HG03571 (cell line): ENCODE results near the gene ANGPTL2.
"Not testable (repeated sequence)": the region's sequence is repeated elsewhere in the genome, so short reads cannot be mapped to it uniquely, and the experiment has no call there.

Source experiments
- ATAC-seq: cut with Tn5 transposase; IDR thresholded peaks from one replicate; pipeline ENCODE4 v1.9.1; 2021; ENCODE audit not compliant: unreplicated experiment

Gene ANGPTL2

DNA sequence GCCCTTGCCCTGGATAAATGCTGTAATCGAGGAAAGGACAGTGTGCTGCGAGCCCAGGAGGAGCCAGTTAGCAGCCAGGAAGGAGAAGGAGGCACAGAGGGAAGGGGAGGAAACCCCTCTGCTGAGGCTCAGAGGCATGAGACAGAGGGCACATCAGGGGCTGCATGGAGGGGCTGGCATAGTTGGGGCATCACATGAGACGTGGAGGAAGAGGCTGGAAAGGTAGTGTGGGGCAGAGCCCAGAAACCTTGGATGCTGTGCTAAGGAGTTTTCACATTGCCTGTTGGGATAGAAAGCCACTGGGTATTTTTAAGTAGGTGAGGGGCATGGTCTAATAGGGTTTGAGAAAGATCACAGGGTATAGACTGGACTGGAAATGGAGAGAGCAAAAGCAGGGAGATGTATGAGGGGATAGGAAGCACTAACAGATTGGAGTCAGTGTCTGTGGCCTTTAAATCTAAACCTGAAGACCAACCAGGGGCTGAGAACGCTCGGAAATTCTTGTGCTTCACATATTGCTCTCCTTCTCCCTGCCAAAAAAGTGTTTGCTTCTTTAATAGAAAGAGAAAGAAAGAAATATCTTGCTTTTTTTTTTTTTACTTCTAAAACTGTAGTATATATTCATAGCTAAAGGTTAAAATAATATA lies 33.0 kb upstream of the ANGPTL2 start:
- no peak for ATAC-seq

DNA sequence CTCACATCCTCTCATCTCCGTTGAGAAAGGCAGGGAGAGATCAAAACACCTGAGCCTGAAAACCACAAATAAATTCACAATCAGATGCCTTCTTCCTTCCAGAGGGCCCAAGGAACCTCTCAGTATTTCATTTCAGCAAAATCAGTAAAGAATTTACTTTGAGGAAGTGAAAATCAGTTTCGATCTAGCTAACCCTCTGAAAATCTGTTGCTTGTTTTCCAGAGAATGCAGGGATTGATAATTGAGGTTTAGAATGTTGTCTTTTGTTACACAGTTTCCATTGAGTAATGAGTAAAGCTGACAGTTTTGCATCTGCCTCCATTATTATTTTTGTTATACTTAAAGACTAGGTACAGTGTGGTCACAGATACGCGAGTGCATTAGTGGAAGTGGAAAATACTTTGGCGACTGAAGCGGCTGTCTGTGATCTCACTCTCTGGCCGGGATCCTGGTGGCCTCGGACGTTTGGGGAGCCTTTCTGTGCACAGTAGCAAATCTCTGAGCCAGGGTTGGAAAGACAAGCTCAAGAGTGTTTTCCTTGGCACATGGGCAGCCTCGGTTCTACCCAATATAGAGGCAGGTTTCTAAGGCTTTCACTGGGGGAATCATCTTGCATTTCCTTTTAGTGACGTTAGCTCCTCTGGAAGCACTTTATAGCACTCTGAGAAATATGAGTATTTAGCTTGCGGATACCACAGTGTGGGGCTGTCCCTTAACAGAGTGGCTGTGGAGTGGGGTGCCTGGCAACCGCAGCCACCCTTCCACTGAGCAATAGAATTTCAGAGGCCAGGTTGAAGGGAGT lies 32.2 kb upstream of the ANGPTL2 start:
- no peak for ATAC-seq

DNA sequence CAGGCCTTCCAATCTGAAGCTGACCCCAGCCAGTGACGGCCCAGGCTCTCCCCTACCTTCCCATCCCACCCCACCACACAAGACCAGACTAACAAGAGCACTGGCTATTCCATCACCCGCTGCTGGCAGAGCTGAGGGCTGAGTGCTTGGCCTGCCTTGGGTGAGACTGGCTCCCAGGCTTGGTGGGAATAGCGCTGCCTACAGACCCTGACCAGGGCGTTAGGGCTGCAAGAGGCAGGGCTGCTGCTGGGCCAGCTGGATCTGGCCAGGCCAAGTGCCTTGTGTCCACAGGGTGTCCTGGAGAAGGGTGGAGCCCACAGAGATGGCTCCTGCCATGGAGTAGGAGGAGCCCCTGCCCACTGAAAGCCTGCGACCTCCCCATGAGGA lies 31.6 kb upstream of the ANGPTL2 start:
- ATAC-seq, result no peak

DNA sequence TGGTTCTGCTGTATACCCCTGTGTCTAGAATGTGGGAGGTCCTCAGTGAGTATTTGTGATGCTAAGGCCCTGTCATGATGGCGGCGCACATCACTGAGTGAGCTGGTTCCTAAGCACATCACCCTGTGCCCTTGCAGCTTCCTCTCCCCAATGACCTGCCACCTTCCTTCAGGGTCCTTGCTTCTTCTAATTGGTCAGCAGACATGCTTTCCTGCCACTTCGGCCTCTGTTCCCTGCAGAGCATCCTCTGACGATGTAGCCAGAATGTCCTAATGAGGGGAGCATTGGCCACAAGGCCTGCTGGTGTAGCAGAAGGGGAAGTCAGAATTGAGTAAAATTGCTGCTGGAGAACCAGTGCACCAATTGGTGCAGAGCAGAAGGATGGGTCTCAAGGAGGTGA lies 31.1 kb upstream of the ANGPTL2 start:
- no peak for ATAC-seq

DNA sequence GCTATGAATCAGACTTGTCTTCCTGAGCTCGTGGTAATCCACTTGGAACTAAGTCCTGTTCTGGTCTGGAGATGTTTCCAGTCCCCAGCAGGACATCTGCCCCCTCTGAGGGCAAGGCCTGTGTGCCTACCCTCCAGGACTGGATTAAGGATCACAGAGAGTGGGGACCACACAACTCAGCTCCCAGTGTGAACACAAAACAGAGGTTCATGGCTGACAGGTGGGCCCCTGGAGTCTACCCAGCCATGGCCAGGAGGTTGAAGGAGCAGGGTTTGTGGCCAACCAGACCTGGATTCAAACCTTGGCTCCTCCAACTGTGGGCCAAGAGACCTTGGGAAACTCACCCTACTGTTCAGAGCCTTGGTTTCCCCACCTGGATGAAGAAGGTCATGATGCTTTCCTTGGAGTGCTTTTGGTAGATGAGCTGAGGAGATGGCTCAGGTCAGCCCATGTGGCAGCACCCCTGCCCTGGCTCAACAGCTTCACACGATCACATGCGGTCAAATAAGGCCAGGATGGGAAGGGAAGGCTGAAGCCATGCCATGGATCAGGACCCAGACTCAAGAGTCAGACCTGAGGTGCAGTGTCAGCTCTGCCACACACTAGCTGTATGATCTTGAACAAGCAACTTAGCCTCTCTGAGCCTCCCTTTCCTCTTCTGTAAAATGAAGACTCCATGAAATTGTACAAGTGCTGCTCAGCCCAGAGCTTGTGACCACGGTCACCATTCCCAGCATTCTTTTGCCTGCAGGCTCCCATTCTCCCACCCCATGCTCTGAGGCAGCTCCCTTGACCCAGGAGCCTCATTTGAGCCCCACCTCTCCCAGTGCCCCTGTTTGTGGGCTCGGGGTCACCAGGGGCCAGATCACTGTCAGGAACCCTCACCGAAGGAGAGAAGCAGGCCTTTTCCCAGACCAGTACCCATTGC lies 27.3 kb upstream of the ANGPTL2 start:
- no peak for ATAC-seq

DNA sequence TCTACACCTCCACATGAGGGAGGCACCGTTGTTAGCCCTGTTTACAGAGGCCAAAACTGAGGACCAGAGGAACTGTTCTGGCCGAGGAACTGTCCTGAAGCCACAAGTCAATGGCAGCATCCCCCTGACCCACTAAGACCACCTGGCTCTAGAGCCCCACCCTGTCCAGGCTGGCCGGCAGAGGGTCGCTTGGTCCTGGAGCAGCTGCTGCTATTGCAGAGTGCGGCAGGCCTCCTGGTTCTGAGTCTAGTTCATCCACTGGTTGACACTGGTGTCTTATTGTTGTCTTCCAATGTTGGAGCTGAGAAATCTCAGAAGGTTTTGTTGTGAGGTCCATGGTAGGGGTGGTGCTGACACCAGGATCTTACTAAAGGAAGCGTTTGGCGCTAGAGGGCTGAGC lies 26.6 kb upstream of the ANGPTL2 start:
- ATAC-seq, result no peak

DNA sequence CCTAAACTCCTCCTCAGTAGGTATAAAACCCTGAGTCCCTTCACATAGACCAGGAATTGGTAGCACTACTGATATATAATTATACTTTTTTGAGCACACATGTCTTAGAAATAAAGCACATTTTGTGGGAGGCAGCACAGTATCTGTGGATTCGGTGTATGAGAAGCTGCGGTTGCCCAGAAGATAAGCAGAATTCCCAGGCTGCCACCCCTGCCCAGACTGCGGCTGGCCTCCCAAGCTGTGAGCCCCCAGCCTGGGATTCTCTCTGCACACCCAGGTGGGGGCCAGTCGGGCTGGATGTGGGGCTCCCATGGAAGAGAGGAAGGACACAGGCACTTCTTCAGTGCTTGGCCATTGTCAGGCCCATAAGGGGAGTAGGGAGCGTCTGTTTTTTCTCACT lies 25.6 kb upstream of the ANGPTL2 start:
- ATAC-seq, result no peak

DNA sequence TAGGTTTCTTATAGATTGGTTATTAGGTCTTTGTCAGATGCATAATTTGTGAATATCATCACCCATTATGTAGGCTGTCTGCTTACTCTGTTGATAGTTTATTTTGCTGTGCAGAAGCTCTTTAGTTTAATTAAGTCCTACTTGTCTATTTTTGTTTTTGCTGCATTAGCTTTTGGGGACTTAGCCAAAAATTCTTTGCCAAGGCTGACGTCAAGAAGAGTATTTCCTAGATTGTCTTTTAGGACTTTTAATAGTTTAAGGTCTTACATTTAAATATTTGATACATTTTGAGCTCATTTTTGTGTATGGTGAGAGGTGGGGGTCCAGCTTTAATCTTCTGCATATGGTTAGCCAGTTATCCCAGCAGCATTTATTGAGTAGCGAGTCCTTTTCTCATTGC lies 24.8 kb upstream of the ANGPTL2 start:
- no peak for ATAC-seq

DNA sequence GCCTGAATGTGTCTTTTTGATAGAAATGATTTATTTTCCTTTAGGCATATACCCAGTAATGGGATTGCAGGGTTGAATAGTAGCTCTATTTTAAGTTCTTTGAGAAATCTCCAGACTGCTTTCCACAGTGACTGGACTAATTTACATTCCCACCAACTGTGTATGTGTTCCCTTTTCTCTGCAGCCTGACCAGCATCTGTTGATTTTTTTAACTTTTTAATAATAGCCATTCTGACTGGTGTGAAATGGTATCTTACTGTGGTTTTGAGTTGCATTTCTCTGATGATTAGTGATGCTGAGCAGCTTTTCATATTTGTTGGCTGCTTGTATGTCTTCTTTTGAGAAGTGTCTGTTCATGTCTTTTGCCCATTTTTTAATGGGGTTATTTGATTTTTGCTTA lies 24.4 kb upstream of the ANGPTL2 start:
- not testable (repeated sequence) for ATAC-seq

DNA sequence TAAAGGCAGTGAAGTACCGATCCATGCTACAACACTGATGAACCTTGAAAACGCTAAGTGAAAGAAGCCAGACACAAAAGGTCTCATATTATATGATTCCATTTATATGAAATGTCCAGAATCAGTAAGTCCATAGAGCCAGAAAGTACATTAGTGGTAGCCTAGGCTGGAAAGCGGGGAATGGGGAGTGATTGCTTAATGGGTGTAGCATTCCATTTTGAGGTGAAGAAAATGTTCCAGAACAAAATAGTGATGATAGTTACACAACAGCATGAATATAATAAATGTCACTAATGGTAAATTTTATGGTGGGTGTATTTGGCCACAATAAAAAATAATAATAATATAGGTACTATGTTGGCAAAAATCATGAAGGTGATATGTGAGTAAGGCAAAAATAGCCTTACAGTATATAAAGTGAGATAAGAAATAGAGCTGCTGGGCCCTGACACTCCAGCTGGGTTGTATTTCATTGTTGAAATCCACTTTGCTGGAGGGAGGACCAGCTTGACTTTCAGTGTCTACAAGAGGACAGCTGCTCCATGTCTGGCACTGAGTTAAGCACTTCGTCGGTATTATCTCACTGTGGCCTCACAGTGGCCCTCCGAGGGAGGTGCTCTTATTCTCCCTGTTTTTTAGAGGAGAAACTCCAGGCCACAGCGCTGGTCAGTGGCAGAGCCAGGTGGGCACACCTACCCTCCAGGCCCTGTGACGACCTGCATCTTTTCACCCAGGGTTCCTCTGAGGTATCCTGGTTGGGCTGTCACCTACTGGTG lies 22.4 kb upstream of the ANGPTL2 start:
- ATAC-seq, result no peak

DNA sequence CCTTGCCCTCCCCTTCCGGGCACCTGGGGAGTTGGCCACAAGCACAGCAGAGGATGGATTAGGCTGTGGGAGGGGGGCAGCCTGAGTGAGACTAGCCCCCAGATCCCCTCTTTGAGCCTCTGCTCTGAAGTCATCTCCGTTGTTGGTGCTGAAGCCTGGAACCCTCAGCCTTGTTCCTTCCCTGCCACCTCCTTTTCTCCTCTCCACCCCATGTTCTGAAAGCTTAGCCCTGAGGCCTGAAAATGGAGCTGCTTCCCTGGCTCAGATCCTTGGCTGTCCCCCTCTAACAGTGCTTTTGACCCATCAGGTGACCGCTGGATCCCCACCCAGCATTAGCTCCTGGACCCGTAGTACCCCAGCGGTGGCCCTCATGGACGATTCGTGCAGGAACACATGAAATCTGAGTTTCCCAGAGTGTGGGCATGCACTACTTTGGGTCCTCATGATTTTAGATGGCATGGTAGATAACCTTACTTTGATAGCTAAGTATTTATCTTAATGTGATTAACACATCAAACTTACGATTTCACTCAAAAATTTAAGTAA lies 21.6 kb upstream of the ANGPTL2 start:
- ATAC-seq, result no peak

DNA sequence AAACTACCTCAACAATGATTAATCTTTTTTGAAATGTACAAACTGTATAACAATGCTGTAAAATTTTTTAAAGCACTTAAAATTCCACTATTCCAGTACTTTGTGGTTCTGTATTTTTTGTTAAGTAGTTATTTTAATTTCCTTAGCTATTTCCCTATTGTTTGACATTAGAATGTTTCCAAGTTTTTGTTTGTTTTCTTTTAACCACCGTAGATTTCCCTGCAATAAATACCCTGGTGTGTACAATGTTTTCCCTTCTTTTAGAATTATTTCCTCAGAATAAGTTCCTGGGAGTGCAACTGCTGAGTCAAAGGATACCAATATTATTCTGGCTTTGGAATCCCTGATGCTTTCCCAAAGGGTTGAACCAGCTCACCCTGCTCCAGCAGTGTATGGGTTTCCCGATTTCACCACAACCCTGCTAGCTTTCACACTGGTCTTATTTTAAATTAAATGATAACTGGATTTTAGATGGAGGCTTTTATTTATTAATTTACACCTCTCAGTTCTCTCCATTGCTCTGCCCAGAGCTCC lies 20.6 kb upstream of the ANGPTL2 start:
- ATAC-seq, result no peak

DNA sequence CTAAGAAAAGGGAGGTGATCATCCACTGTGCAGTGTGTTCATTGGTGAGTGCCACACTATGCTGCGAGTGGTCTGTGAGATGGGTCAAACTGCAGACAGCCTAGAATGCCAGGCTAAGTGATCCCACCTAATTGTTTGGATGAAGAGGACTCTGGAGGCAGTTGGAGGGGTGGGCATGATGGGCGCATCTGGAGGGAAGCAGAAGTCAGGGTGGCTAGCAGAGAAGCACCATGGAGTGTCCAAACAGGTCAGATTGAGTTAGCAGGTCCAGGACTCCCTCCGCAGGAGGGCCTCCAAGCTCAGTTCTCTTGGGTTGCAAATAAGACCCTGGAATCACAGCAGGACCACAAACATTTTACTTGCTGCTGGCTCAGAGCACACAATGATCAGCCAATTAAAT lies 19.9 kb upstream of the ANGPTL2 start:
- no peak for ATAC-seq

DNA sequence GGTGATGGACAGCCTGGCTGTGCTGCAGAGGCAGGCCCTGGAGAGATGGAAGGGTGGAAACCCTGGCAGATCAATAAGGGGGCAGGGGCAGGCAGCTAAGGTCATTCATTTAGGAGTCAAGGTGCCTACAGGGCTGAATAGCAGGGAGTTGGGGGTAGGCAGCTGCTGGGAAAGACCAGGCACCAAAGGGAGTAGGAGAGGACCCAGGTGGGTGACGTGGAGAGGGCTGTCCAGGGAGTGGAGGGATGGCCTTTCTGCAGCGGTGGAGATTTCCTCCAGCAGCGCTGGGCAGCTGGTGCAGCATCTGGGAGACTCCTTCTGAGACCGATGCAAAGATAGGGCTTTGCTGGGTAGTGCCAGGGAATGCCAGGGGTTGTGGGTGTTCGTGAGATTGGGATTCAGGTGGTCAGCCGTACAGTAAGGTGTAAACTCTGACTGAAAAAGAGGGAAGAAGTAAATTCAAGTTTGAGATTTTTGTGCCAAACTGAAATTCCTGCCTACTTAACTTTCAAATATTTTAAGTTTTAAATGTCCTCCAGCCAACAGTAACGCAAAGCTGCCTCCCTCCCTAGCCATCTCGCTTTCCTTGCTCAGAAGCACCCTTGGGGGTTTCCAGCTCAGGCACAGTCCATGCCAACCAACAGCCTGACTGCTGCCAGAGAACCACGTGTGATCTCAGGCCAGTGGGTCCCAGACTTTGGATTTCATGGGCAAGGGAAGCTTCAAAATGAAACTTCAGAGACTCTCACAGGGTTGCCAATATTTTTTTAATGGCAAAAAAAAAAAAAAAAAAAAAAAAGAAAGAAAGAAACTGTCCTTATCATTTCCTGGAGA lies 18.6 kb upstream of the ANGPTL2 start:
- ATAC-seq, result no peak

DNA sequence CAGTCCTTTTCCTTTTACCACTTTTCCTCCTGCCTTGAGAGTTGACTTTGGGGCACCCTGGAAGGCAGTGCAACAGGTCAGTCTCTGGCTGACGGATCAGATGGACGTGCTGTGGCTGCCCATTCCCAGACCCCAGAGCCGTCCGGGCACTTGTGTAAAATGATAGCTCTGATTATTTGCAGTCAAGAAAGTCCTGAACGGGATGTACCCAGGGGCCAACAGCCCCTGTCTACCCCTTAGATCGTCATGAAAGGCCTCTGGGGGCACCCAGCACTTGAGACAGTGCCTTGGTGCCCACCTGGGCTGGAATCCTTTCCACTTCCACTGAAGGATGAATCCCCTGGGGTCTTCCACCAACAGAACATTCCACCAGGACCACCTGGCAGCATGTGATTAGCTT lies 17.7 kb upstream of the ANGPTL2 start:
- no peak for ATAC-seq

DNA sequence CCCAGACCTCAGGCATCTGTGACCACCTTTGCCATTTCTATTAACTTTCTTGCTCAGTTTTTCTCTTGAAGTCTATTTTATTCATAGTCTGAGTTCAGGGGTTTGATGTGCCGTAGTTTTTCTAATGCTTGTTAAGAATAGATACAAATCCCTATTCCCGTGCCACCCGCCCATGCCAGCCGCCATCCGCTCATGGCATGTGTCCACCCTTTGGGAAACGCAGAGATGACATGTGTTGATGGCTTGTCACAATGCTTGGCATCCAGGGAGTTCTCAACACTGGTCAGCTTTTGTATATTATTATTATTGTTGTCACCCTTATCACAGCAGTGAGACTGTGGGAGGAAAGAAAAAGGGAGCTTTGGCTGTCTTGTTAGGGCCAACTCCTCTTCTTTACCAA lies 17.3 kb upstream of the ANGPTL2 start:
- ATAC-seq, result no peak

DNA sequence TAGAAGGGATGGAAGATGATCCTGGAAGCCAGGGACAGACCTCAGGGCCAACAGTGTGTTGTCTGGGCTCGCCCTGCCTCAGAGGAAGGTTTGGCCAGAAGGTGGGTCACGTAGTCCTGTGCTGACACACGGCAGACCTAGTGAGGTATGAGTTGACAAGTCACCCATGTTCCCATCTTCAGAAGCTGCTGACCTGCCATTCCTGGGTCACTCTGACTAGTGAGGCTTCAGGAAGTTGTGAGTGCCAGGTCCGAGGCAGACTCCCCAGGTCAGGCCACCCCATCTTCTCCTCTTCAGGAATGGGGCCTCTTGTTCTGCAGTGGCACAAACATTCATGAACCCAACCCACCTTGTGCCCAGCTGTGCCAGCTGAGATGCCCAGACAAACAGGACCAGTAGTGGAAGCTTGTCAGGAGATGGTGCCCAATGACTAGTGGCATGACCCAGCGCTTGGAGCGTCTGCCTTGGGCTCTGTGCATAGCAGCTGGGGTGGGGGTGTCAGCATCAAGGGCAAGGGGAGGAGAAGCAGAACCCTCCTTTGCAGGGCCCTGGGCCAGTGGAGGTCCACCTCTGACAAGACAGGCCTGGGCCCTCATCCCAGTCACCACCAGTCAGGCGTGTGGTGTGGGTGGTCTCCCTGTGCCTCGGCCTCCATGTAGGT lies 16.8 kb upstream of the ANGPTL2 start:
- ATAC-seq, result no peak

DNA sequence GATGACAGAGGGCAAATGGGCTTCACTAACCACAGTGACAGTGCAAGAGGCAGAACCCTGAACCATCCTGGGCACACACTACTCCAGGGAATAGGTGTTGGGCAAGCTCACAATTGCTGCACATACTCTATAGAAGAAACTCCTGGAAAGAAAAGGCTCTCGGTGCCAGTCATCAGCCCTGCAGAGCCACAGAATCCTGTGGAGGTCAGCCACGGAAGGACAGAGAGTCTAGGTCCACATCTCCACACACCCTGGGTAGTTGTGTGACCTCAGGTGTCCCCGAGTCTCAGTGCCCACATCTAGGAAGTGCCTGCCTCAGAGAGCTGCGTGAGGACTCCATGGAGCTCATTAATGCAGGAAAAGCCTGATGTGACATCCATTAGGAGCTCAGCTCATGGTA lies 16.0 kb upstream of the ANGPTL2 start:
- ATAC-seq, result no peak
